HCT116 (cell line): ENCODE data around the gene PPT2. TPM values are rescaled to one million over a fixed set of nuclear protein-coding genes. Genes with fewer than 3 reads are reported as not detected.
A peak's percentile ranks its signal among the peaks of the same experiment; 100 is the strongest.

Source experiments
- ATAC-seq: fragments of 200-7000 bp; cut with Tn5 transposase; 2 replicates; pipeline ENCODE4 v1.9.1; 2020; ENCODE audit warnings: mild to moderate bottlenecking, moderate library complexity
- BruUV-seq: library from RNA; stranded (reverse); fragments of 400-500 nt; replicated peaks from 2 replicates; lab custom pipeline; 2021; lab: Mats Ljungman, UMichigan
- CTCF ChIA-PET: fragments of 300-600 bp; sonication (Branson Sonifier 250); formaldehyde crosslinking; loops from one replicate; lab custom pipeline; 2021; ENCODE audit warnings: antibody characterized with exemption; lab: Charles Lee
- POLR2A ChIA-PET: fragments of 300-600, 350-600 bp; sonication (Branson Sonifier 250); formaldehyde crosslinking; loops from one replicate; lab custom pipeline; 2021; ENCODE audit warnings: antibody characterized with exemption; lab: Charles Lee
- RAD21 ChIA-PET, 2 experiments: fragments of 300-600 bp; sonication (Branson Sonifier 250); formaldehyde crosslinking; loops; one replicate each; lab custom pipeline; 2023; ENCODE audit warnings: low total read pairs in 2 of 2; ENCODE audit not compliant: uncharacterized antibody in 2 of 2, unreplicated experiment in 2 of 2, low non-redundant PET in 1 of 2; lab: Charles Lee
- DNase-seq: peaks from one replicate; pipeline ENCODE4 v3.0.0-alpha.2; 2010; ENCODE audit warnings: low read depth, low spot score
- H2AFZ ChIP-seq: fragments of 200-600 bp; shearing (Covaris generic), sonication (generic); 2 replicates; pipeline ENCODE4 v1.6.1; 2017; ENCODE audit warnings: low read depth, mixed run types, mixed read lengths, antibody characterized with exemption, low read length; ENCODE audit not compliant: poor library complexity, severe bottlenecking
- H3K27ac ChIP-seq: 2 replicates; pipeline ENCODE4 v1.5.1; 2012; ENCODE audit warnings: low read depth, low read length
- H3K27me3 ChIP-seq: fragments of 200-600 bp; sonication (generic); 2 replicates; pipeline ENCODE4 v1.6.1; 2016; ENCODE audit warnings: mixed run types, low read length, mixed read lengths; ENCODE audit not compliant: insufficient read depth
- H3K36me3 ChIP-seq, 2 experiments: fragments of 200-500 bp in 1 of 2; fragments of 200-600 bp in 1 of 2; sonication (Bioruptor generic) in 1 of 2; sonication (generic) in 1 of 2; 2 replicates each; pipeline versions ENCODE4 v1.5.1 to v1.6.1; 2014 to 2016; ENCODE audit warnings: low read length in 2 of 2, inconsistent platforms in 1 of 2, mixed read lengths in 1 of 2, mixed run types in 1 of 2; ENCODE audit not compliant: insufficient read depth in 2 of 2, control insufficient read depth in 1 of 2
- H3K4me1 ChIP-seq, 2 experiments: fragments of 200-600 bp in 1 of 2; sonication (generic) in 1 of 2; 2 replicates each; pipeline versions ENCODE4 v1.5.1 to v1.6.1; 2012 to 2017; ENCODE audit warnings: low read length in 2 of 2, inconsistent platforms in 1 of 2, mild to moderate bottlenecking in 1 of 2, mixed read lengths in 1 of 2, mixed run types in 1 of 2, moderate library complexity in 1 of 2; ENCODE audit not compliant: insufficient read depth in 2 of 2, control insufficient read depth in 1 of 2
- H3K4me2 ChIP-seq: fragments of 200-600 bp; sonication (generic); 2 replicates; pipeline ENCODE4 v1.6.1; 2017; ENCODE audit warnings: mixed run types, low read length, mixed read lengths
- H3K4me3 ChIP-seq, 2 experiments: fragments of 200-600 bp in 1 of 2; sonication (generic) in 1 of 2; replicated peaks in 1 of 2; 2 replicates each; pipeline ENCODE4 v1.5.1; 2011 to 2016; ENCODE audit warnings: low read length in 2 of 2, control low read depth in 1 of 2, low read depth in 1 of 2, mild to moderate bottlenecking in 1 of 2, mixed read lengths in 1 of 2, mixed run types in 1 of 2
- H3K79me2 ChIP-seq: fragments of 200-600 bp; sonication (generic); 2 replicates; pipeline ENCODE4 v1.6.1; 2017; ENCODE audit warnings: mild to moderate bottlenecking, mixed run types, low read length, moderate library complexity, mixed read lengths; ENCODE audit not compliant: insufficient read depth
- H3K9ac ChIP-seq: fragments of 200-600 bp; sonication (generic); 2 replicates; pipeline ENCODE4 v1.6.1; 2016; ENCODE audit warnings: low read length, mixed read lengths
- H3K9me2 ChIP-seq: fragments of 200-600 bp; sonication (generic), shearing (Covaris generic); 2 replicates; pipeline ENCODE4 v1.6.1; 2017; ENCODE audit warnings: mixed run types, mild to moderate bottlenecking, moderate library complexity; ENCODE audit not compliant: insufficient read depth
- H3K9me3 ChIP-seq, 2 experiments: fragments of 200-500 bp in 1 of 2; fragments of 200-600 bp in 1 of 2; sonication (Bioruptor generic) in 1 of 2; sonication (generic) in 1 of 2; 2 replicates each; pipeline ENCODE4 v1.6.1; 2014 to 2017; ENCODE audit warnings: low read length in 2 of 2, mixed read lengths in 2 of 2, inconsistent platforms in 1 of 2, low read depth in 1 of 2, mild to moderate bottlenecking in 1 of 2, mixed run types in 1 of 2, moderate library complexity in 1 of 2; ENCODE audit not compliant: control insufficient read depth in 1 of 2, insufficient read depth in 1 of 2
- H4K20me1 ChIP-seq: fragments of 200-600 bp; sonication (generic), shearing (Covaris generic); 2 replicates; pipeline ENCODE4 v1.6.1; 2017; ENCODE audit warnings: mixed run types, mild to moderate bottlenecking, moderate library complexity; ENCODE audit not compliant: insufficient read depth
- CBX3 ChIP-seq: IDR thresholded peaks from 2 replicates; pipeline ENCODE4 v1.6.1; 2012; ENCODE audit warnings: low read depth
- CEBPB ChIP-seq: IDR thresholded peaks from 2 replicates; pipeline ENCODE4 v1.6.1; 2012; ENCODE audit warnings: low read depth
- EGR1 ChIP-seq: IDR thresholded peaks from 2 replicates; pipeline ENCODE4 v1.6.1; 2012; ENCODE audit warnings: low read depth
- ELF1 ChIP-seq: IDR thresholded peaks from 2 replicates; pipeline ENCODE4 v1.6.1; 2012; ENCODE audit warnings: low read depth, borderline replicate concordance
- EZH2 ChIP-seq: fragments of 200-600 bp; sonication (generic); IDR thresholded peaks from 2 replicates; pipeline ENCODE4 v1.6.1; 2017; ENCODE audit warnings: antibody characterized with exemption, mixed run types
- MAX ChIP-seq: IDR thresholded peaks from 2 replicates; pipeline ENCODE4 v1.6.1; 2012
- POLR2A ChIP-seq: IDR thresholded peaks from 2 replicates; pipeline ENCODE4 v1.7.0; 2011; ENCODE audit warnings: borderline replicate concordance; ENCODE audit not compliant: insufficient read depth, insufficient read length; ENCODE audit errors: extremely low read depth
- POLR2AphosphoS5 ChIP-seq: IDR thresholded peaks from 2 replicates; pipeline ENCODE4 v1.6.1; 2011; ENCODE audit warnings: mild to moderate bottlenecking, low read depth, low read length, moderate library complexity
- RAD21 ChIP-seq: IDR thresholded peaks from 2 replicates; pipeline ENCODE4 v1.6.1; 2012; ENCODE audit warnings: low read depth, mild to moderate bottlenecking
- SIN3A ChIP-seq: IDR thresholded peaks from 2 replicates; pipeline ENCODE4 v1.6.1; 2012; ENCODE audit warnings: low read depth
- SP1 ChIP-seq: IDR thresholded peaks from 2 replicates; pipeline ENCODE4 v1.6.1; 2012; ENCODE audit warnings: low read depth
- SRF ChIP-seq: IDR thresholded peaks from 2 replicates; pipeline ENCODE4 v1.6.1; 2012; ENCODE audit warnings: low read depth
- YY1 ChIP-seq: IDR thresholded peaks from 2 replicates; pipeline ENCODE4 v1.6.1; 2011; ENCODE audit warnings: low read length, low read depth, moderate library complexity, mild to moderate bottlenecking; ENCODE audit not compliant: insufficient replicate concordance; ENCODE audit errors: extremely low read depth
- ZBTB33 ChIP-seq: IDR thresholded peaks from 2 replicates; pipeline ENCODE4 v1.6.1; 2011; ENCODE audit warnings: mild to moderate bottlenecking, low read length, moderate library complexity; ENCODE audit not compliant: insufficient replicate concordance; ENCODE audit errors: extremely low read depth
- ZFX ChIP-seq: fragments of 450-650 bp; IDR thresholded peaks from 2 replicates; pipeline ENCODE4 v1.6.1; 2017
- ZNF274 ChIP-seq: fragments of 200-500 bp; sonication (Bioruptor generic); IDR thresholded peaks from 2 replicates; pipeline ENCODE4 v1.6.1; 2014; ENCODE audit warnings: mild to moderate bottlenecking, low read depth, low read length, inconsistent platforms
- intact Hi-C: fragments of 100-400 bp; cut with micrococcal nuclease; formaldehyde crosslinking; loops from 2 replicates; pipeline ENCODE4 v1.10.0; 2022
- total RNA-seq: library from RNA; stranded (reverse); gene quantifications from one replicate; pipeline ENCODE4 v1.2.1, GENCODE V29; 2021; ENCODE audit not compliant: unreplicated experiment
- TF ChIP-seq, protein P1 (sequence below): IDR thresholded peaks from 2 replicates; pipeline ENCODE4 v1.6.1; 2012

The PPT2 gene
- total RNA-seq, 1 experiment from 2014 or later: 21.0 TPM

DNA sequence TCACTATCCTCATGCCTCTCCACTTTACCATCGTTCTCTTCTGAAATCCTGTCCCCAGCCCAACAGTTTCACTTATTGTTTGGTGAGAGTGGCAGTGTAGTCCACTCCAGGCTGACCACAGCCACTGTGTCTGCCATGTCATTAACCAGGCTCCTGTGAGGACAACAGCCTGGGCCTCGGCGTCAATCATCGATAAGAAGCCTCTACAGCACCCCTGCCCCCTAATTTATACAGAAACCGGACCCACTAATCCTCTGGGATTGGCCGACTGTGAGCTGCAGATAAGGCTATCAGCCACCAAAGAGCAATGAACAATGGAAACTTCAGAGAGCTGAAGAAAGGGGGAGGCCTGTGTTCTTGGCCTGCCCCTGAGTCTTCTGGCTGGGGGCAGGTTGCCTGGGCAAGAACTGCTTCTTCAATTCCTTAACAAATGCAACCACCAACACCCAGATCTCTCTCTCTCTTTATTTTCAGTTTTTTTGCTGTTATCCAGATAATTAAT is 13.9 kb downstream of the PPT2 start:
- RAD21 ChIA-PET: no interaction called here
- H3K27ac ChIP-seq: no peak overlapping the region
- H3K4me3 ChIP-seq: no peak overlapping the region
- H4K20me1 ChIP-seq: no peaks in the 10 kb centered on the region
- no peak for TF ChIP-seq EZH2
- no peak for TF ChIP-seq ZBTB33
- no peak for TF ChIP-seq YY1
- TF ChIP-seq, protein P1, sequence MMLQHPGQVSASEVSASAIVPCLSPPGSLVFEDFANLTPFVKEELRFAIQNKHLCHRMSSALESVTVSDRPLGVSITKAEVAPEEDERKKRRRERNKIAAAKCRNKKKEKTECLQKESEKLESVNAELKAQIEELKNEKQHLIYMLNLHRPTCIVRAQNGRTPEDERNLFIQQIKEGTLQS: no peak
- no peak for TF ChIP-seq SIN3A
- no peak for TF ChIP-seq MAX
- TF ChIP-seq, all 23 proteins: peak for 0
- no peak overlapping the region for H3K4me2 ChIP-seq
- H3K9ac ChIP-seq: no peak overlapping the region
- no peaks in the 10 kb centered on the region for H3K27me3 ChIP-seq
- DNase-seq: no peak
- ATAC-seq: no peak
- BruUV-seq: TSS peak; percentile 33
- CTCF ChIA-PET: no interaction called here
- H2AFZ ChIP-seq: no peak overlapping the region
- H3K36me3 ChIP-seq: peaks cover 4 to 15% of the 10 kb centered on the region in 2 experiments; a peak in 3 of 4 replicates
- POLR2A ChIA-PET: no interaction called here
- H3K9me2 ChIP-seq: no peaks in the 10 kb centered on the region
- H3K9me3 ChIP-seq: no peaks in the 10 kb centered on the region
- no peaks in the 10 kb centered on the region for H3K79me2 ChIP-seq
- H3K4me1 ChIP-seq: peaks cover 0 to 5% of the 10 kb centered on the region in 2 experiments; a peak in 3 of 4 replicates
- intact Hi-C loops: no loop called here

GRCh38 chr6:32168350-32168749 is 14.4 kb downstream of the PPT2 start:
- TSS peak; percentile 60 for BruUV-seq
- TF ChIP-seq EZH2 (no peak), POLR2A (no peak), CEBPB (no peak), ZFX (no peak), SIN3A (no peak), POLR2AphosphoS5 (no peak), CBX3 (no peak), ZBTB33 (no peak), YY1 (no peak), RAD21 (no peak), EGR1 (no peak), SP1 (no peak), SRF (no peak), ZNF274 (no peak), ELF1 (no peak)
- TF ChIP-seq, protein P1: no peak
- H3K4me3 ChIP-seq: no peak overlapping the region
- H3K4me1 ChIP-seq: peaks cover 3 to 11% of the 10 kb centered on the region in 2 experiments; a peak in 3 of 4 replicates
- intact Hi-C loops: no loop called here
- H3K79me2 ChIP-seq: no peaks in the 10 kb centered on the region; the same call in 1 of the 2 replicates
- RAD21 ChIA-PET: no interaction called here
- H3K9me3 ChIP-seq: no peaks in the 10 kb centered on the region
- peaks cover 4 to 15% of the 10 kb centered on the region in 2 experiments; a peak in 3 of 4 replicates for H3K36me3 ChIP-seq
- no peaks in the 10 kb centered on the region for H4K20me1 ChIP-seq
- POLR2A ChIA-PET: no interaction called here
- DNase-seq (no peak), ATAC-seq (no peak)
- no peak overlapping the region for H2AFZ ChIP-seq
- CTCF ChIA-PET: no interaction called here
- H3K27me3 ChIP-seq: no peaks in the 10 kb centered on the region
- H3K9me2 ChIP-seq: no peaks in the 10 kb centered on the region
- H3K4me2 ChIP-seq: no peak overlapping the region
- H3K9ac ChIP-seq: no peak overlapping the region
- no peak overlapping the region for H3K27ac ChIP-seq
